ENCODE data around the gene CAMK4.

- TF ChIP-seq EZH2 (IDR thresholded peaks at IDR 0.05; ENCODE audit: borderline replicate concordance, insufficient read depth, low read length, poor library complexity, severe bottlenecking), result no peak
- peak; percentile 54 for TF ChIP-seq REST (IDR thresholded peaks at IDR 0.05; ENCODE audit: borderline replicate concordance)
- peak; percentile 66 for TF ChIP-seq EP300 (conservative IDR thresholded peaks at IDR 0.05; ENCODE audit: poor library complexity, severe bottlenecking)
- TF ChIP-seq, protein P1, sequence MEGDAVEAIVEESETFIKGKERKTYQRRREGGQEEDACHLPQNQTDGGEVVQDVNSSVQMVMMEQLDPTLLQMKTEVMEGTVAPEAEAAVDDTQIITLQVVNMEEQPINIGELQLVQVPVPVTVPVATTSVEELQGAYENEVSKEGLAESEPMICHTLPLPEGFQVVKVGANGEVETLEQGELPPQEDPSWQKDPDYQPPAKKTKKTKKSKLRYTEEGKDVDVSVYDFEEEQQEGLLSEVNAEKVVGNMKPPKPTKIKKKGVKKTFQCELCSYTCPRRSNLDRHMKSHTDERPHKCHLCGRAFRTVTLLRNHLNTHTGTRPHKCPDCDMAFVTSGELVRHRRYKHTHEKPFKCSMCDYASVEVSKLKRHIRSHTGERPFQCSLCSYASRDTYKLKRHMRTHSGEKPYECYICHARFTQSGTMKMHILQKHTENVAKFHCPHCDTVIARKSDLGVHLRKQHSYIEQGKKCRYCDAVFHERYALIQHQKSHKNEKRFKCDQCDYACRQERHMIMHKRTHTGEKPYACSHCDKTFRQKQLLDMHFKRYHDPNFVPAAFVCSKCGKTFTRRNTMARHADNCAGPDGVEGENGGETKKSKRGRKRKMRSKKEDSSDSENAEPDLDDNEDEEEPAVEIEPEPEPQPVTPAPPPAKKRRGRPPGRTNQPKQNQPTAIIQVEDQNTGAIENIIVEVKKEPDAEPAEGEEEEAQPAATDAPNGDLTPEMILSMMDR (IDR thresholded peaks at IDR 0.05; ENCODE audit: poor library complexity, severe bottlenecking), result no peak
- TF ChIP-seq POLR2AphosphoS5 (IDR thresholded peaks at IDR 0.05), result peak; percentile 89
- peak; percentile 74 for TF ChIP-seq MXI1 (conservative IDR thresholded peaks at IDR 0.05; ENCODE audit: poor library complexity, severe bottlenecking)
- no peak for TF ChIP-seq SMC3 (conservative IDR thresholded peaks at IDR 0.05; ENCODE audit: poor library complexity)
- peak; percentile 69 for TF ChIP-seq TAF1 (IDR thresholded peaks at IDR 0.05; ENCODE audit: low read depth)
- TF ChIP-seq RAD21 (conservative IDR thresholded peaks at IDR 0.05), result peak; percentile 47
Observed at GRCh38 chr5:111512375-111513130, 288.4 kb downstream of the CAMK4 start, which contains the start of gene STARD4.

All from neural cell (in vitro differentiated cells).